CD4-positive, CD25-positive, alpha-beta regulatory T cell (primary cell): ENCODE measurements around the gene ULK4. TPM values are rescaled to one million over a fixed set of nuclear protein-coding genes. Genes with fewer than 3 reads are reported as not detected.
"Not testable (repeated sequence)": the region's sequence is repeated elsewhere in the genome, so short reads cannot be mapped to it uniquely, and the experiment has no call there.

Source experiments
- ATAC-seq, 2 donors: fragments of 150-1000 bp; cut with Tn5 transposase; one replicate each; pipeline ENCODE4 v1.10.0; 2021; ENCODE audit warnings: low read depth in 2 of 2, moderate number of reproducible peaks in 2 of 2, moderate library complexity in 1 of 2
- DNase-seq, 3 donors: peaks; one replicate each; pipeline versions ENCODE4 v3.0.0 to v3.0.0-alpha.2; 2012 to 2022; ENCODE audit warnings: mixed read lengths in 1 of 3
- H3K27ac ChIP-seq: one replicate; pipeline ENCODE4 v1.7.0; 2013; ENCODE audit warnings: mild to moderate bottlenecking, low read length; ENCODE audit not compliant: insufficient read depth, poor library complexity, severe bottlenecking
- H3K27me3 ChIP-seq: one replicate; pipeline ENCODE4 v1.7.0; 2013; ENCODE audit warnings: low read length; ENCODE audit not compliant: control insufficient read depth, insufficient read depth
- H3K36me3 ChIP-seq: one replicate; pipeline ENCODE4 v1.7.0; 2013; ENCODE audit warnings: mild to moderate bottlenecking, low read length, moderate library complexity; ENCODE audit not compliant: control insufficient read depth, insufficient read depth
- H3K4me1 ChIP-seq: 2 replicates; pipeline ENCODE4 v1.7.0; 2013; ENCODE audit warnings: mild to moderate bottlenecking, low read length; ENCODE audit not compliant: insufficient read depth, control insufficient read depth, poor library complexity, severe bottlenecking
- H3K4me3 ChIP-seq: one replicate; pipeline ENCODE4 v1.7.0; 2013; ENCODE audit warnings: low read depth, mild to moderate bottlenecking, low read length, moderate library complexity
- H3K9me3 ChIP-seq, 2 experiments: 1 replicate in 1 of 2; 2 replicates in 1 of 2; pipeline ENCODE4 v1.7.0; 2013; ENCODE audit warnings: low read length in 2 of 2, mild to moderate bottlenecking in 1 of 2, moderate library complexity in 1 of 2; ENCODE audit not compliant: control insufficient read depth in 2 of 2
- H3K27ac Mint-ChIP-seq, 3 donors: one replicate each; pipeline ENCODE4 v1.8.0; 2020 to 2022; ENCODE audit warnings: mild to moderate bottlenecking in 3 of 3, mixed read lengths in 3 of 3, moderate library complexity in 2 of 3
- H3K27me3 Mint-ChIP-seq: one replicate; pipeline ENCODE4 v1.8.0; 2022; ENCODE audit warnings: mild to moderate bottlenecking, mixed read lengths
- H3K36me3 Mint-ChIP-seq: one replicate; pipeline ENCODE4 v1.8.0; 2020; ENCODE audit warnings: mixed read lengths
- H3K4me1 Mint-ChIP-seq, 4 donors: one replicate each; pipeline ENCODE4 v1.8.0; 2020 to 2022; ENCODE audit warnings: mixed read lengths in 4 of 4, mild to moderate bottlenecking in 1 of 4
- H3K4me3 Mint-ChIP-seq, 4 donors: one replicate each; pipeline ENCODE4 v1.8.0; 2020 to 2022; ENCODE audit warnings: mild to moderate bottlenecking in 4 of 4, mixed read lengths in 4 of 4, moderate library complexity in 3 of 4
- H3K9me3 Mint-ChIP-seq, 7 donors: one replicate each; pipeline ENCODE4 v1.8.0; 2020 to 2022; ENCODE audit warnings: mixed read lengths in 7 of 7, mild to moderate bottlenecking in 3 of 7, moderate library complexity in 2 of 7
- polyA plus RNA-seq, 4 donors: library from polyadenylated mRNA; unstranded; fragments of 300-500 nt; fragmentation: Illumina TruSeq; gene quantifications; one replicate each; pipeline ENCODE4 v1.2.3, GENCODE V29; 2021
- total RNA-seq: library from RNA; stranded (reverse); gene quantifications from one replicate; pipeline ENCODE4 v1.2.3, GENCODE V29; 2022

ULK4 gene
- total and polyA plus RNA-seq, 5 donors from 2014 or later = 9.3 to 27.2 (median 11.1) TPM

- Mint-ChIP-seq H3K27ac (no peak overlapping the region), H3K36me3 (peaks cover 31% of the 10 kb centered on the region), H3K4me1 (peaks cover 0 to 5% (median 0%) of the 10 kb centered on the region in 4 donors), H3K4me3 (no peak overlapping the region), H3K27me3 (no peaks in the 10 kb centered on the region), H3K9me3 (peaks cover 0 to 1% (median 0%) of the 10 kb centered on the region in 7 donors)
- H3K9me3 ChIP-seq = no peaks in the 10 kb centered on the region
- no peak overlapping the region for H3K4me3 ChIP-seq
- ATAC-seq = no peak
- H3K36me3 ChIP-seq = no peaks in the 10 kb centered on the region
- H3K27me3 ChIP-seq = no peaks in the 10 kb centered on the region
- no peak overlapping the region for H3K27ac ChIP-seq
- no peaks in the 10 kb centered on the region for H3K4me1 ChIP-seq
- DNase-seq = no peak
These were observed 250.3 kb downstream of the ULK4 start for GRCh38 chr3:41711651-41712050.

- Mint-ChIP-seq H3K27me3 (no peaks in the 10 kb centered on the region), H3K4me3 (no peak overlapping the region), H3K4me1 (peaks cover 0 to 5% (median 0%) of the 10 kb centered on the region in 4 donors), H3K27ac (no peak overlapping the region), H3K9me3 (peaks cover 0 to 1% (median 0%) of the 10 kb centered on the region in 7 donors), H3K36me3 (peaks cover 34% of the 10 kb centered on the region)
- no peaks in the 10 kb centered on the region for H3K27me3 ChIP-seq
- H3K27ac ChIP-seq = no peak overlapping the region
- no peaks in the 10 kb centered on the region for H3K4me1 ChIP-seq
- H3K9me3 ChIP-seq = no peaks in the 10 kb centered on the region
- no peaks in the 10 kb centered on the region for H3K36me3 ChIP-seq
- no peak for DNase-seq
- no peak for ATAC-seq
- no peak overlapping the region for H3K4me3 ChIP-seq
These were observed 251.1 kb downstream of the ULK4 start for GRCh38 chr3:41710646-41711388.

- not testable (repeated sequence) for H3K4me3 ChIP-seq, H3K27ac Mint-ChIP-seq, H3K9me3 ChIP-seq, H3K9me3 Mint-ChIP-seq, H3K4me3 Mint-ChIP-seq, H3K27ac ChIP-seq, H3K4me1 Mint-ChIP-seq, DNase-seq, H3K36me3 ChIP-seq, ATAC-seq, H3K27me3 ChIP-seq, H3K27me3 Mint-ChIP-seq, H3K4me1 ChIP-seq
- peaks cover 37% of the 10 kb centered on the region for H3K36me3 Mint-ChIP-seq
These were observed 252.7 kb downstream of the ULK4 start for GRCh38 chr3:41709213-41709612.

- ATAC-seq (no peak), DNase-seq (no peak)
- Histone ChIP-seq H3K9me3 (no peaks in the 10 kb centered on the region), H3K27me3 (no peaks in the 10 kb centered on the region), H3K4me1 (no peaks in the 10 kb centered on the region), H3K4me3 (no peak overlapping the region), H3K36me3 (no peaks in the 10 kb centered on the region), H3K27ac (no peak overlapping the region)
- Mint-ChIP-seq H3K36me3 (peaks cover 30% of the 10 kb centered on the region), H3K4me1 (no peaks in the 10 kb centered on the region), H3K4me3 (no peak overlapping the region), H3K9me3 (peaks cover 0 to 1% (median 0%) of the 10 kb centered on the region in 7 donors), H3K27me3 (no peaks in the 10 kb centered on the region), H3K27ac (no peak overlapping the region)
These were observed 253.7 kb downstream of the ULK4 start for GRCh38 chr3:41708176-41708575.

GRCh38 chr3:41705893-41706292 lies 256.0 kb downstream of the ULK4 start:
- Histone ChIP-seq H3K9me3 (no peaks in the 10 kb centered on the region), H3K4me3 (no peak overlapping the region), H3K36me3 (no peaks in the 10 kb centered on the region), H3K4me1 (no peaks in the 10 kb centered on the region), H3K27ac (no peak overlapping the region), H3K27me3 (no peaks in the 10 kb centered on the region)
- Mint-ChIP-seq H3K4me3 (no peak overlapping the region), H3K9me3 (peaks cover 0 to 1% (median 0%) of the 10 kb centered on the region in 7 donors), H3K4me1 (peaks cover 0 to 5% (median 0%) of the 10 kb centered on the region in 4 donors), H3K27me3 (no peaks in the 10 kb centered on the region), H3K36me3 (peaks cover 28% of the 10 kb centered on the region), H3K27ac (no peak overlapping the region)
- ATAC-seq (no peak), DNase-seq (no peak)

GRCh38 chr3:41701191-41701698 lies 260.7 kb downstream of the ULK4 start:
- Mint-ChIP-seq H3K9me3 (no peaks in the 10 kb centered on the region), H3K4me3 (no peak overlapping the region), H3K27ac (no peak overlapping the region), H3K27me3 (no peaks in the 10 kb centered on the region), H3K36me3 (peaks cover 28% of the 10 kb centered on the region), H3K4me1 (peaks cover 0 to 7% (median 0%) of the 10 kb centered on the region in 4 donors)
- H3K4me3 ChIP-seq = no peak overlapping the region
- no peaks in the 10 kb centered on the region for H3K9me3 ChIP-seq
- H3K27me3 ChIP-seq = no peaks in the 10 kb centered on the region
- no peaks in the 10 kb centered on the region for H3K4me1 ChIP-seq
- DNase-seq (no peak), ATAC-seq (no peak)
- no peaks in the 10 kb centered on the region for H3K36me3 ChIP-seq
- H3K27ac ChIP-seq = no peak overlapping the region

GRCh38 chr3:41700155-41700554 lies 261.7 kb downstream of the ULK4 start:
- H3K9me3 Mint-ChIP-seq = no peaks in the 10 kb centered on the region
- Histone ChIP-seq H3K36me3 (no peaks in the 10 kb centered on the region), H3K9me3 (no peaks in the 10 kb centered on the region), H3K27ac (no peak overlapping the region), H3K4me3 (no peak overlapping the region), H3K4me1 (no peaks in the 10 kb centered on the region), H3K27me3 (no peaks in the 10 kb centered on the region)
- H3K4me3 Mint-ChIP-seq = no peak overlapping the region
- H3K27ac Mint-ChIP-seq = no peak overlapping the region
- H3K4me1 Mint-ChIP-seq = peaks cover 0 to 7% (median 0%) of the 10 kb centered on the region in 4 donors
- H3K36me3 Mint-ChIP-seq = peaks cover 25% of the 10 kb centered on the region
- ATAC-seq = no peak
- no peaks in the 10 kb centered on the region for H3K27me3 Mint-ChIP-seq
- DNase-seq = no peak

- peaks cover 0 to 7% (median 0%) of the 10 kb centered on the region in 4 donors for H3K4me1 Mint-ChIP-seq
- no peaks in the 10 kb centered on the region for H3K27me3 Mint-ChIP-seq
- Histone ChIP-seq H3K4me3 (no peak overlapping the region), H3K27me3 (no peaks in the 10 kb centered on the region), H3K4me1 (no peaks in the 10 kb centered on the region), H3K9me3 (no peaks in the 10 kb centered on the region), H3K27ac (no peak overlapping the region), H3K36me3 (no peaks in the 10 kb centered on the region)
- H3K9me3 Mint-ChIP-seq = no peaks in the 10 kb centered on the region
- H3K4me3 Mint-ChIP-seq = no peak overlapping the region
- DNase-seq = no peak
- ATAC-seq = no peak
- peaks cover 29% of the 10 kb centered on the region for H3K36me3 Mint-ChIP-seq
- no peak overlapping the region for H3K27ac Mint-ChIP-seq
These were observed 263.0 kb downstream of the ULK4 start for GRCh38 chr3:41698898-41699297.
